Breast epithelium (tissue), 4 donors: ENCODE data around the gene THSD7B. TPM values are rescaled to one million over a fixed set of nuclear protein-coding genes. Genes with fewer than 3 reads are reported as not detected.

Source experiments
- DNase-seq, 2 donors: peaks; one replicate each; pipeline ENCODE4 v3.0.0-alpha.2; 2019; ENCODE audit warnings: low spot score in 2 of 2
- H3K27ac ChIP-seq, 2 donors: fragments of 200-600 bp; sonication (generic) in 1 of 2; one replicate each; pipeline ENCODE4 v1.5.1; 2016 to 2019; ENCODE audit warnings: mild to moderate bottlenecking in 1 of 2
- H3K27me3 ChIP-seq, 2 donors: fragments of 200-600 bp; sonication (generic) in 1 of 2; one replicate each; pipeline versions ENCODE4 v1.5.1 to v1.6.0; 2017 to 2019; ENCODE audit warnings: control low read depth in 1 of 2, mild to moderate bottlenecking in 1 of 2
- H3K36me3 ChIP-seq: fragments of 200-600 bp; one replicate; pipeline ENCODE4 v1.5.1; 2019
- H3K4me1 ChIP-seq, 2 donors: fragments of 200-600 bp; sonication (generic); one replicate each; pipeline ENCODE4 v1.5.1; 2016 to 2019; ENCODE audit warnings: control low read depth in 1 of 2
- H3K4me3 ChIP-seq, 3 donors: fragments of 200-600 bp; sonication (generic); 1 replicate in 2 of 3; 2 replicates in 1 of 3; pipeline ENCODE4 v1.5.1; 2016 to 2019; ENCODE audit warnings: mild to moderate bottlenecking in 3 of 3, moderate library complexity in 2 of 3
- H3K9me3 ChIP-seq, 2 donors: fragments of 200-600 bp; sonication (generic) in 1 of 2; one replicate each; pipeline ENCODE4 v1.5.1; 2016 to 2019; ENCODE audit warnings: control low read depth in 1 of 2
- CTCF ChIP-seq, 3 donors: fragments of 450-650 bp; IDR thresholded peaks; one replicate each; pipeline ENCODE4 v1.5.1; 2016 to 2017; ENCODE audit warnings: antibody characterized with exemption in 3 of 3, mild to moderate bottlenecking in 3 of 3, moderate library complexity in 3 of 3
- POLR2A ChIP-seq: fragments of 450-650 bp; IDR thresholded peaks from one replicate; pipeline ENCODE4 v1.6.1; 2016; ENCODE audit warnings: antibody characterized with exemption, mild to moderate bottlenecking, moderate library complexity
- POLR2AphosphoS5 ChIP-seq, 3 donors: sonication (generic); formaldehyde crosslinking; IDR thresholded peaks; one replicate each; pipeline ENCODE4 v1.6.1; 2017; ENCODE audit warnings: antibody characterized with exemption in 3 of 3
- intact Hi-C: fragments of 100-400 bp; cut with DNase I; formaldehyde crosslinking; loops from one replicate; pipeline ENCODE4 v1.15.1; 2023; ENCODE audit warnings: low total_unique reads
- total RNA-seq, 3 donors: library from RNA; depleted of rRNA; stranded (reverse); fragments of >200 nt; gene quantifications; one replicate each; pipeline ENCODE4 v1.1.0, GENCODE V29; 2016

THSD7B gene
- total RNA-seq, 3 donors from 2014 or later, result 0.73 to 3.3 (median 2.1) TPM

DNA sequence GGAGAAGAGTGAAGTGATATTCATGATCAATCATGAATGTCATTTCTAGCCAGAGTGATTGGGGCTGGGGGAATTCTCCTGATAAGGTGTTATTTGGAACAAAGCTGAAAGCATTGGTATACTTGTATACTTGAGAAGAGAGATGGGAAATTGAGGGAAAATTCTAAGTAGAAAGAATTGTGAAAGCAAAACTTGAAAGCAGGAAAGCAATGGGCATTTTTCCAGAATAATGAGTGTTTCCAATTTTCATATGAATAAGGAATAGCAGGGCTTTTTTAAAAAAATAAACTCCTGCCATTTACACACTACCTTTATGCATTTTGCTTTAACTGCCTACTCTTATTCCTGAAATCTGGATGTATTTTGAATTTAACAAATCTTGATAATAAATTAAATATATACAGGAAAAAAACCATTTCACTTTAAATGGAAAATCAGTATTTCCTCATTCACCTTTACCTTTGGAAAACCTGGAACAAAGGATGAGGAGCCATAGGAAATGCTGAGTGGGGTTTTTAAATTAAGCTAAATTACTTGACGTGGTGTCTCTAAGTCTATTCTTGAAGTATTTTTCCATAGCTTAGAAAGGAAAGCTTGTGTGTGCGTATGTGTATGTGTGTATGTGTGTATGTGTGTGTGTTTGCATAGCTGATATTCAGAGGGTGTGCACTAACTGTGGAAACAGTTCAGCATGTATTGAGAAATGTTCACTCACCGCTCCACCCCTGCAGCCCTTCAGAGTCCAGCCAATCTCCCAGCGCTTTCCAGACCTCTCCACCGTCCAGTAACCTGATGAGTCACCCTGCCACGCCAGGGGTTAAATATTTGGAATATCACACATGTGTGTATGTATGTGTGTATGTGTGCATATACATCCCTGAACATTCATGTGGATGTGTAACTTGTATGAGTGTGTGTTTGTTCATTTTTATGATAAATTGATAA, 427.3 kb downstream of the THSD7B start:
- intact Hi-C loops, result no loop called here
- Histone ChIP-seq H3K27me3 (no peaks in the 10 kb centered on the region), H3K4me3 (no peak overlapping the region), H3K9me3 (no peaks in the 10 kb centered on the region), H3K4me1 (no peaks in the 10 kb centered on the region), H3K36me3 (no peaks in the 10 kb centered on the region), H3K27ac (no peak overlapping the region)
- TF ChIP-seq POLR2AphosphoS5 (IDR thresholded peaks at IDR 0.05) (no peak), POLR2A (no peak), CTCF (IDR thresholded peaks at IDR 0.05) (no peak)
- no peak for DNase-seq

- Histone ChIP-seq H3K4me3 (no peak overlapping the region), H3K4me1 (no peaks in the 10 kb centered on the region), H3K36me3 (no peaks in the 10 kb centered on the region), H3K9me3 (no peaks in the 10 kb centered on the region), H3K27me3 (no peaks in the 10 kb centered on the region), H3K27ac (no peak overlapping the region)
- TF ChIP-seq POLR2A, result no peak
- intact Hi-C loops, result no loop called here
- no peak for DNase-seq
Observed at GRCh38 chr2:137193401-137193800, 428.1 kb downstream of the THSD7B start.

GRCh38 chr2:137194111-137194510, 428.8 kb downstream of the THSD7B start:
- Histone ChIP-seq H3K27ac (no peak overlapping the region), H3K9me3 (no peaks in the 10 kb centered on the region), H3K4me1 (no peaks in the 10 kb centered on the region), H3K27me3 (no peaks in the 10 kb centered on the region), H3K4me3 (no peak overlapping the region), H3K36me3 (no peaks in the 10 kb centered on the region)
- intact Hi-C loops, result no loop called here
- TF ChIP-seq POLR2A (no peak), CTCF (IDR thresholded peaks at IDR 0.05) (no peak), POLR2AphosphoS5 (IDR thresholded peaks at IDR 0.05) (no peak)
- DNase-seq, result no peak

GRCh38 chr2:137199751-137200150, 434.4 kb downstream of the THSD7B start:
- Histone ChIP-seq H3K4me1 (no peaks in the 10 kb centered on the region), H3K4me3 (no peak overlapping the region), H3K9me3 (no peaks in the 10 kb centered on the region), H3K27me3 (no peaks in the 10 kb centered on the region), H3K27ac (no peak overlapping the region), H3K36me3 (no peaks in the 10 kb centered on the region)
- TF ChIP-seq POLR2AphosphoS5 (IDR thresholded peaks at IDR 0.05) (no peak), POLR2A (no peak), CTCF (IDR thresholded peaks at IDR 0.05) (no peak)
- no peak for DNase-seq
- intact Hi-C loops, result no loop called here

DNA sequence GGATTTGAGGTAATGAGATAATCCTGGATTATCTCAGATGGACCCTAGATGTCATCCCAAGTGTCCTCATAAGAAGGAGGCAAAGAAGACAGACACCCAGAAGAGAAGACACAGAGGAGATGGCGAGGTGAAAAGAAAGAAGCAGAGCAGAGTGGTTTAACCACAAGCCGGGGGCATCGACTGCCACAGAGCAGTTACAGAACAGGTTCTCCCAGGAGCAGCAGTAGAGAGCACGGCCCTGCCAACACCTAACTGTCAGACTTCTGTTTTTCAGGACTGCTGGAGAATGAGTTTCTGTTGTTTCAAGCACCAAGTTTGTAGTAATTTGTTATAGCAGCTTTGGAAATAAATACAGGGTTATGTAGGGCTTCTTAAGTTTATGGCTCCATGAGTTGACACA, 437.0 kb downstream of the THSD7B start:
- intact Hi-C loops, result no loop called here

More for the DNA sequence above, 437.0 kb downstream of the THSD7B start:
- Histone ChIP-seq H3K36me3 (no peaks in the 10 kb centered on the region), H3K4me3 (no peak overlapping the region), H3K27ac (no peak overlapping the region), H3K9me3 (no peaks in the 10 kb centered on the region), H3K27me3 (no peaks in the 10 kb centered on the region), H3K4me1 (no peaks in the 10 kb centered on the region)
- peak; percentile 18 to 53 for DNase-seq
- no peak for TF ChIP-seq POLR2A
- no peak for TF ChIP-seq CTCF (IDR thresholded peaks at IDR 0.05)
- no peak for TF ChIP-seq POLR2AphosphoS5 (IDR thresholded peaks at IDR 0.05)
